NCI-H1436 (cell line): ENCODE data around the gene NAALAD2.
"Not testable (repeated sequence)": the region's sequence is repeated elsewhere in the genome, so short reads cannot be mapped to it uniquely, and the experiment has no call there.

Source experiments
- DNase-seq: peaks from one replicate; lab custom pipeline; 2025; lab: John Stamatoyannopoulos, UW

Gene NAALAD2

GRCh38 chr11:90134478-90135003, at the start of gene NAALAD2:
Gene NAALAD2 (plus strand): TSS chr11:90134663. CDS start chr11:90134759, 96 bp downstream.
- DNase-seq: no peak

DNA sequence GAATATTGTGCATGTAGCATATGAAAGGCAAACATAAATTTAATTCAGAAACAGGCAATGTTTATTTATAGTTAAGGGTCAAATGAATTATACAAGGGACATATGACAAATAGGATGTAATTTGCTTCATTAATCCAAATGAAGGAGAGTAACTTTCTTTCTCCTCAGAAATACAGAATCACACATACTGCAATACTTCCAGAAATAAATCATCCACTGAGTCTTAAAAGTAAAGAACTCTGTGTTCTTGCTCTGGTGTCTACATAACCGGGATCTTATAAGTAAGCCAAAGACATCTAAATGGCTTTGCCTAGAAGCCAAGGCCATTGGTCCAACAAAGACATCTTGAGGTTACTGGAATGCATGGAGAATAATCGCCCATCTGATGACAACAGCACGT, 48.8 kb upstream of the NAALAD2 start, which contains the start of gene UBTFL1:
Gene UBTFL1 (plus strand): TSS at position 301 of the 400 bp plus-strand sequence. CDS start 0 bp downstream, at position 301.
- DNase-seq: not testable (repeated sequence)

- DNase-seq: not testable (repeated sequence)
These were observed 45.7 kb upstream of the NAALAD2 start for GRCh38 chr11:90088731-90089130.

- DNase-seq: not testable (repeated sequence)
These were observed 39.1 kb upstream of the NAALAD2 start for GRCh38 chr11:90095230-90095924.

- not testable (repeated sequence) for DNase-seq
These were observed 36.2 kb upstream of the NAALAD2 start for GRCh38 chr11:90098261-90098660.

DNA sequence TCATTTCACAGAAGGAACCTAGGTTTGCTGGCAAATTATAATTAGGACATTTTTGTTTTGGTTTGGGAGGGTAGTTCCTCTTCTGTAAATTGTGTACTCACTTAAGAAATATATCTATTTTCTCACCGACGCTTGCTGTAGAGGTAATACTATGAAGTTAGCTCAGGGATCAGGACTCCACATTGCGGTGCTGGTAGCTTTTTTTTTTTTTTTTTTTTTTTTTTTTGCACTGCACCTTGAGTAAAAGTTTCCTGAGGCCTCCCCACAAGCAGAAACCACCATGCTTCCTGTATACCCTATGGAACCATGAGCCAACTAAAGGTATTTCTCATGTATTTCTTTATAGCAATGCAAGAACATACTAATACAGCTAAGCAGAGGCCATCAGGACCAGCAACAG, 34.0 kb upstream of the NAALAD2 start:
- DNase-seq: no peak

GRCh38 chr11:90113541-90113940, 20.9 kb upstream of the NAALAD2 start:
- DNase-seq: no peak

GRCh38 chr11:90120191-90120590, 14.3 kb upstream of the NAALAD2 start:
- no peak for DNase-seq

GRCh38 chr11:90124371-90124770, 10.1 kb upstream of the NAALAD2 start:
- no peak for DNase-seq

- DNase-seq: no peak
These were observed 9.5 kb upstream of the NAALAD2 start for GRCh38 chr11:90124946-90125345.

DNA sequence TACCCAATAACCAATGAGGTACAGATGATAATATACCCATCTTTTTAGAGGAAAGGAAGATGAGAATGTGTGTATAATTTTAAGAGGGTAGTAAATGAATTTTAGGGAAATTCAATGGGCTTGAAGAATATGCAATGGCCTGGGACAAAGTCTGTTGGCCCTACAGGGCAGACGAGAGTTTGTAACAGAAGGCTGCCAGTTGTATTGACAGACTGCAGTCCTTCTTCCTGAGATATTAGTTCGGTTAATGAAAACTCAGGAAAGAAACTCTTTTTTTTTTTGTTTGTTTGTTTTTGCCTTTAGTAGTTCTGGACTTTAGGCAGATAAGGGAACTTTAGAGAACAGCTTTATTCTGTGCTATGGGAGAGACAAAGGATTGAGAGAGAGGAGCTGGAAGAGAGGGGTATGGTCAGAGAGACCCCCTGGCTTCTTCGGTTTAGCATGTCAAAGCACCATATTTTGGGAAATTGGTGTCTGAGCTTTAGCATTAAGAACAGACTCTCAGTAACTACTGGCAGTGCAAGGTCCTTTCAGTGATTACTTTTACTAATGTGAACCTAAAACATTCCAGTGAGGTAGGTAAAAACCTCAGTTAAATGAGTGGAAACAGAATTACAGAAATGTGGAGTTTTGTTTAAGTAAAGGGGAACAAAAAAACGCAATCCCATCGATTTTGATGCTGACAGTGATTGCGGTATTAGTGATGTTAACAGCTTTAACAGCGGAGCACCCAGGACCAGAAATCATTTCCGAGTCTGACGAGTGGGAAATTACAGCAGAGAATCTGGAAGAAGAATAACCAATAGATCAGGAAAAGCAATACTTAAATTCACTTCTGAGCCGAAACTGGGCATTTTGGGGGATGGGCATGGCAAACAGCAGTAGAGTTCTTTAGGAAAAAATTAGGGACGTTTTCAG, 644 bp upstream of the NAALAD2 start:
- no peak for DNase-seq

DNA sequence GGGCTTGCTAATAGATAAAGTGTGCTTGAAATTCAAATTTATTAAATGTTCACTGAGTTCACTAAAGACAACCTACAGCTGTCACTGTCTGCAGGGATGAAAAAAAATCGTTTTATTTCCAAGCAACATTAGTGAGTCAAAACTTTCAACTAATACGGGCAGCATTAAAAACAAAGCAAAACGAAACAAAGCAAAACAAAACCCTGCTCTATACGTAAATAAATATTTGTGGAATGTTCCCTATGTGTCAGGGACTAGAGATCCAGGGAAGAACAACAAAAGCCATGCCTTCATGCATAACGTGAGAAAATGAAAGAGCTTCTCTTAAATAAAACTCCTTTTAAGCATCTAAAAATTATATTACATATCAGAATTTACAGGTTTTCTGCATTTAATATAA, 553 bp downstream of the NAALAD2 start:
- no peak for DNase-seq

DNA sequence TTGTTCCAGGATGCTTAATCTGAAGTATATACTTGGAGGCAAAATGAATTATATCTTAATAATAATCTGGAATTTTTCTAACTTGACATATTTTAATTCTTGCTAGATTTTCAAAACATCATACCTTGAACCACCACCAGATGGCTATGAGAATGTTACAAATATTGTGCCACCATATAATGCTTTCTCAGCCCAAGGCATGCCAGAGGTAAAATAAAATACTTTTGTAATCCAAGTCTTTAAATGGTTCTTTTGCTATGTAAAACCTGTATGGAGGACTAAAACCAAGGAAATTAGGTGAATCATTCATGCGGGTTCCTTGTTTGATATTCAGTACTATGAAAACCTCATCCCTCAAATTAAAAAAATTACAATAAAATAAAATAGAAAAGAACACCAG, 14.4 kb downstream of the NAALAD2 start:
- DNase-seq: no peak

DNA sequence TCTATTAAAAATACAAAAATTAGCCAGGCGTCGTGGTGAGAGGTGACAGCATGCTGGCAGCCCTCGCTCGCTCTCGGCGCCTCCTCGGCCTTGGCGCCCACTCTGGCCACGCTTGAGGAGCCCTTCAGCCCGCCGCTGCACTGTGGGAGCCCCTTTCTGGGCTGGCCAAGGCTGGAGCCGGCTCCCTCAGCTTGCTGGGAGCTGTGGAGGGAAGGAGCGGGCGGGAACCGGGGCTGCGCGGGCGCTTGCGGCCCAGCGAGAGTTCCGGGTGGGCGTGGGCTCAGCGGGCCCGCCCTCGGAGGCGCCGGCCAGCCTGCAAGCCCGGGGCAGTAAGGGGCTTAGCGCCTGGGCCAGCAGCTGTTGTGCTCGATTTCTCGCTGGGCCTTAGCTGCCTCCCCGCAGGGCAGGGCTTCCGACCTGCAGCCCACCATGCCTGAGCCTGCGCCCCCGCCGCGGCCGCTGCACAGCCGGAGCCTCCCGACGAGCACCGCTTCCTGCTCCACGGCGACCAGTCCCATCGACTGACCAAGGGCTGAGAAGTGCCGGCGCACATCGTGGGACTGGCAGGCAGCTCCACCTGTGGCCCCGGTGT, 32.6 kb downstream of the NAALAD2 start:
- not testable (repeated sequence) for DNase-seq

GRCh38 chr11:90167704-90168103, 33.2 kb downstream of the NAALAD2 start:
- not testable (repeated sequence) for DNase-seq

DNA sequence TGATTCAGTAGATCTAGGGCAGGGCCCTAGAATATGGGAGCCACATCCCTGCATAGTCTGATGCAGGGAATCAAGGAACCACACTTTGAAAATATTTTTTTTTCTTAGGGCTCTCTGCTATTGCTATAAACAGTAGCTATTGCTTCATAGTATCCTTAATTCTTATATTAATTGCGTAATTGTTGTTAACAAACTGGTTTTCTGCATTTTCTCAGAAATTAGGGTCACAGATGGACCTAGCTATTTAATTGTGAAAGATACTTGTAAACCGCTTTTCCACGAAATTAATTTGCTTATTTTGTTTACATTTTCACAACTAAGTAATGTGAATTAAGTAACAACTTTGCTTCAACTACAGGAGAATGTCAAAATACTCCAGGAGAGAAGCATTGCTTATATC, 34.1 kb downstream of the NAALAD2 start:
- no peak for DNase-seq

DNA sequence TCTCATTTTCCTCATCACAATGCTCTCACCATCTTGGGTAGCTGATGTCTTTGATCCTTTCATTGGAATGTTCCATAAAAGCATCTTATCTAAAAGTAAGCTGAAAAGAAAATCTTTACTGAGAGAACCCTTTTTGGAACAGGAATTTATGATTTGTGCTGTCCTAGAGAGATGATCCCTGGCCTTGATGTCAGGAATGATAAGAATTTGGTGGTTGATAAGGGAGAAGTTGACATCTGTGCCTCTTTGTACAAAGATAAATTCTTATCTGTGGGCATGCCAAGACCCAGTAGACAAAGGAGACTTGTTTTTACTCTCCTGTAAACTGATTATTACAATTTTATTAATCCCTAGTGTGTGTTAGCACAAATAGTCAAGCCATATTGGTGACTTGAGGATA, 36.9 kb downstream of the NAALAD2 start:
- DNase-seq: no peak

DNA sequence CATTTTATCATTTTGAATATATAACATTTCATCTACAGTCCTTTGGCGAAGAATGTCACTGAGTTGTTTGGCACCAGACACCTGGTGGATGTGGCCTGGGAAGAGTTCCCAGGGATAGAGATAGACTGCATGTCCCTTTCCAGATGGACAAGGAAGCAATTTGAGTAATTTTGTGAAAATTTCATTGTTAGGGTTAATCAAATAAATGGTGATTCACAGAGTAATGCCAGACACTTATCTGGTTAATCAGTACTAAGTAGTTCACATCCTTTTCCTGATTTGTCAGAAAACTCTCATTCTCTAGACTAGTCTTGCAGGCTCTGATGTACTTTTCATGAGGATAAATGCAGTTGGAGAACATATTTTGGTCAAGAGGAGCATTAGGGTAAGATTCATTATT, 41.6 kb downstream of the NAALAD2 start:
- DNase-seq: no peak

- DNase-seq: no peak
These were observed 44.3 kb downstream of the NAALAD2 start for GRCh38 chr11:90178751-90179150.

DNA sequence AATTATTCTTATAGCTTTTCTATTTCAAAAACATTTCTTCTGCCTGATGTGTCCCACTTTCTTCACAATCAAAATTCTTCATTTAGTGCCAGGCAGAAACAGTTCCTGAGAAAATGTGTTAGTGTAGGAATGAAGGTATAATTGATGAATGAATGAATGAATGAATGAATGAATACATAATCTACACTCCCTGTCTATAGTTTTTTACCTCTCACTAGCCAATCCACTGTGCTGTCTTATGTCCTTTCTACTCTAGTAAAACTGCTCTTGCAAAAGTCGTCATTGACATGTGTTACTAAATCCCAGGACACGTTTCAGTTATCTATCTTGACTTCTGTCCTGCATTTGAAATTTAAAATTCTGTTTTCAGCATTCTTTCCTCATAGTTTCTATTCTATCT, 45.5 kb downstream of the NAALAD2 start:
- no peak for DNase-seq

DNA sequence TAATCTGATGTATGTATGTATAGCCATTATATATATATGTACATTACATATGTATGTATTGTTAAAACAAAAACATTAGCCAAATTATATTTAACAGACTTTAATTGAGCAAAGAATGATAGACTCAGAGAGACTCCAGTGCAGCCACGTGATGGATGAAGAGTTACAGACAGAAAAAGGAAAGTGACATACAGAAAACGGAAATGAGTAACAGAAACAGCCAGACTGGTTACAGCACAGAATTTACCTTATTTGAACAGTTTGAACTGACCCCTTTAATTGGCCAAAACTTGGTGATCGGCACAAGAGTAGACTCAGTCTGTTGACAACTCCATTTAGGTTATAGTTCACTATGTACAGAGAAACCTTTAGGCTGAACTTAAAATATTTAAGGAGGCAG, 53.4 kb downstream of the NAALAD2 start:
- DNase-seq: no peak

GRCh38 chr11:90189011-90189410, 54.5 kb downstream of the NAALAD2 start:
- DNase-seq: no peak
